Esophagus mucosa (tissue), 1 donor: ENCODE measurements around the gene SPTLC2. TPM values are rescaled to one million over a fixed set of nuclear protein-coding genes. Genes with fewer than 3 reads are reported as not detected.
A peak's percentile ranks its signal among the peaks of the same experiment; 100 is the strongest.

ENCODE experiments used
- ATAC-seq: fragments of 200-7000 bp; cut with Tn5 transposase; one replicate; pipeline ENCODE4 v1.9.1; 2020
- total RNA-seq: library from RNA; stranded (reverse); gene quantifications from one replicate; pipeline ENCODE4 v1.2.4, GENCODE V29; 2023
- donor health status: DM: yes; HTN: yes; CAD: no.

SPTLC2 gene
- total RNA-seq, 1 donor from 2014 or later: 40.1 TPM

GRCh38 chr14:77498984-77499527 lies 117.4 kb downstream of the SPTLC2 start:
- peak; percentile 34 for ATAC-seq

- ATAC-seq: peak; percentile 76
Measured at GRCh38 chr14:77498120-77498979, 118.1 kb downstream of the SPTLC2 start, which contains the start of gene ISM2. ISM2 (minus strand) TSS chr14:77498816; CDS start chr14:77498793, 23 bp downstream.

- no peak for ATAC-seq
Measured at GRCh38 chr14:77495334-77495733, 121.1 kb downstream of the SPTLC2 start.

GRCh38 chr14:77491056-77491455 lies 125.4 kb downstream of the SPTLC2 start:
- ATAC-seq: no peak

- no peak for ATAC-seq
Measured at GRCh38 chr14:77490347-77490986, 126.0 kb downstream of the SPTLC2 start.

- ATAC-seq: no peak
Measured at GRCh38 chr14:77489041-77489440, 127.4 kb downstream of the SPTLC2 start.

GRCh38 chr14:77488558-77488957 lies 127.9 kb downstream of the SPTLC2 start:
- ATAC-seq: no peak

GRCh38 chr14:77485901-77486678 lies 130.3 kb downstream of the SPTLC2 start:
- ATAC-seq: peak; percentile 26

- no peak for ATAC-seq
Measured at GRCh38 chr14:77485256-77485655, 131.2 kb downstream of the SPTLC2 start.

- no peak for ATAC-seq
Measured at GRCh38 chr14:77482422-77482821, 134.0 kb downstream of the SPTLC2 start.

- no peak for ATAC-seq
Measured at GRCh38 chr14:77478796-77479195, 137.6 kb downstream of the SPTLC2 start.

- no peak for ATAC-seq
Measured at GRCh38 chr14:77478029-77478428, 138.4 kb downstream of the SPTLC2 start.

- no peak for ATAC-seq
Measured at GRCh38 chr14:77475432-77476115, 140.9 kb downstream of the SPTLC2 start.

- no peak for ATAC-seq
Measured at GRCh38 chr14:77474479-77475177, 141.8 kb downstream of the SPTLC2 start.

- ATAC-seq: no peak
Measured at GRCh38 chr14:77473921-77474320, 142.5 kb downstream of the SPTLC2 start.

GRCh38 chr14:77470224-77470870 lies 146.1 kb downstream of the SPTLC2 start:
- ATAC-seq: peak; percentile 88

GRCh38 chr14:77469539-77469938 lies 146.9 kb downstream of the SPTLC2 start:
- ATAC-seq: no peak

GRCh38 chr14:77469067-77469505 lies 147.4 kb downstream of the SPTLC2 start:
- ATAC-seq: no peak

- ATAC-seq: no peak
Measured at GRCh38 chr14:77467801-77468200, 148.6 kb downstream of the SPTLC2 start.

GRCh38 chr14:77459072-77459723 lies 157.2 kb downstream of the SPTLC2 start:
- ATAC-seq: no peak
